ENCODE results near the gene SMIM7.

SMIM7 gene

GRCh38 chr19:16668176-16668575 lies 8.2 kb upstream of the SMIM7 start:
- Histone ChIP-seq H3K27ac (ENCODE audit: low read depth, low read length) (no peak overlapping the region), H3K79me2 (ENCODE audit: control insufficient read depth, insufficient read depth, low read length, poor library complexity) (no peaks in the 10 kb centered on the region), H2BK120ac (ENCODE audit: insufficient read depth, low read length, poor library complexity) (no peak overlapping the region), H2AFZ (ENCODE audit: insufficient read depth, low read length, poor library complexity) (no peak overlapping the region), H4K8ac (ENCODE audit: low read depth, low read length) (no peak overlapping the region), H2BK5ac (ENCODE audit: low read depth, low read length, poor library complexity) (no peak overlapping the region), H2AK5ac (ENCODE audit: low read length) (no peak overlapping the region), H3K9me3 (ENCODE audit: insufficient read depth, low read depth, low read length) (no peaks in the 10 kb centered on the region), H4K91ac (ENCODE audit: low read depth, low read length) (no peak overlapping the region), H3K4me1 (ENCODE audit: control insufficient read depth in 1 of 2, insufficient read depth in 2 of 2, low read length in 2 of 2) (no peaks in the 10 kb centered on the region), H3K27me3 (ENCODE audit: insufficient read depth, low read length) (no peaks in the 10 kb centered on the region), H4K12ac (ENCODE audit: low read depth, low read length) (no peak overlapping the region), H3K14ac (ENCODE audit: low read length) (no peak overlapping the region), H3K9ac (ENCODE audit: low read length) (no peak overlapping the region), H2BK12ac (ENCODE audit: low read length) (no peak overlapping the region), H3K4me3 (ENCODE audit: low read depth, low read length) (no peak overlapping the region), H3K18ac (ENCODE audit: low read length) (no peak overlapping the region), H3K23ac (ENCODE audit: low read length) (no peak overlapping the region), H3K4me2 (ENCODE audit: low read length) (no peak overlapping the region), H3K36me3 (ENCODE audit: control insufficient read depth in 1 of 2, insufficient read depth in 2 of 2, low read length in 2 of 2) (peaks cover 0 to 3% of the 10 kb centered on the region in 2 experiments), H3K4ac (ENCODE audit: low read depth, low read length) (no peak overlapping the region), H3K79me1 (ENCODE audit: low read length) (no peaks in the 10 kb centered on the region)
- DNase-seq, result no peak
- no CpG with 5 or more reads among the region's 5 CpGs for WGBS (ENCODE audit: extremely low coverage, insufficient coverage, insufficient read length)

- WGBS (ENCODE audit: extremely low coverage, insufficient coverage, insufficient read length), result no CpG with 5 or more reads among the region's 31 CpGs
These were observed 1.6 kb upstream of the SMIM7 start for GRCh38 chr19:16661480-16662034.

GRCh38 chr19:16660763-16661479 lies 977 bp upstream of the SMIM7 start, which contains the start of gene TMEM38A:
Gene TMEM38A (plus strand): TSS chr19:16661139. CDS start chr19:16661218, 79 bp downstream.
- peak within 1 kb of the TSS; percentile 53 for H3K4ac ChIP-seq (ENCODE audit: low read depth, low read length)
- peak in 1 of 2 donors; percentile 36 for DNase-seq
- H3K27ac ChIP-seq (ENCODE audit: low read depth, low read length), result peak within 1 kb of the TSS; percentile 84
- peaks cover 3% of the 10 kb centered on the region for H3K9me3 ChIP-seq (ENCODE audit: insufficient read depth, low read depth, low read length)
- peaks cover 19 to 21% of the 10 kb centered on the region in 2 experiments for H3K36me3 ChIP-seq (ENCODE audit: control insufficient read depth in 1 of 2, insufficient read depth in 2 of 2, low read length in 2 of 2)
- H3K4me3 ChIP-seq (ENCODE audit: low read depth, low read length), result peak within 1 kb of the TSS; percentile 89
- H3K14ac ChIP-seq (ENCODE audit: low read length), result peak within 1 kb of the TSS; percentile 91
- no CpG with 5 or more reads among the region's 76 CpGs for WGBS (ENCODE audit: extremely low coverage, insufficient coverage, insufficient read length)
- H4K8ac ChIP-seq (ENCODE audit: low read depth, low read length), result peak within 1 kb of the TSS; percentile 99
- H2BK120ac ChIP-seq (ENCODE audit: insufficient read depth, low read length, poor library complexity), result peak within 1 kb of the TSS; percentile 53
- peak within 1 kb of the TSS; percentile 90 for H3K4me2 ChIP-seq (ENCODE audit: low read length)
- peak within 1 kb of the TSS; percentile 65 for H2BK5ac ChIP-seq (ENCODE audit: low read depth, low read length, poor library complexity)
- H3K18ac ChIP-seq (ENCODE audit: low read length), result peak within 1 kb of the TSS; percentile 84
- peak within 1 kb of the TSS; percentile 62 for H2BK12ac ChIP-seq (ENCODE audit: low read length)
- H3K4me1 ChIP-seq (ENCODE audit: control insufficient read depth in 1 of 2, insufficient read depth in 2 of 2, low read length in 2 of 2), result peaks cover 15 to 19% of the 10 kb centered on the region in 2 experiments
- H3K9ac ChIP-seq (ENCODE audit: low read length), result peak within 1 kb of the TSS; percentile 35
- no peak within 1 kb of the TSS for H3K23ac ChIP-seq (ENCODE audit: low read length)
- peak within 1 kb of the TSS; percentile 96 for H2AFZ ChIP-seq (ENCODE audit: insufficient read depth, low read length, poor library complexity)
- peak within 1 kb of the TSS; percentile 97 for H4K12ac ChIP-seq (ENCODE audit: low read depth, low read length)
- peak within 1 kb of the TSS; percentile 81 for H2AK5ac ChIP-seq (ENCODE audit: low read length)
- peaks cover 5% of the 10 kb centered on the region for H3K27me3 ChIP-seq (ENCODE audit: insufficient read depth, low read length)
- peak within 1 kb of the TSS; percentile 94 for H4K91ac ChIP-seq (ENCODE audit: low read depth, low read length)
- H3K79me2 ChIP-seq (ENCODE audit: control insufficient read depth, insufficient read depth, low read length, poor library complexity), result peaks cover 12% of the 10 kb centered on the region
- peaks cover 13% of the 10 kb centered on the region for H3K79me1 ChIP-seq (ENCODE audit: low read length)

More at GRCh38 chr19:16661480-16662034, 1.6 kb upstream of the SMIM7 start:
- H3K79me2 ChIP-seq (ENCODE audit: control insufficient read depth, insufficient read depth, low read length, poor library complexity), result peaks cover 12% of the 10 kb centered on the region
- no peak overlapping the region for H2AK5ac ChIP-seq (ENCODE audit: low read length)
- no peak overlapping the region for H2BK5ac ChIP-seq (ENCODE audit: low read depth, low read length, poor library complexity)
- H3K4me3 ChIP-seq (ENCODE audit: low read depth, low read length), result peak overlapping the region; percentile 66
- H3K27ac ChIP-seq (ENCODE audit: low read depth, low read length), result no peak overlapping the region
- no peak overlapping the region for H3K9ac ChIP-seq (ENCODE audit: low read length)
- peaks cover 13% of the 10 kb centered on the region for H3K79me1 ChIP-seq (ENCODE audit: low read length)
- no peak overlapping the region for H4K12ac ChIP-seq (ENCODE audit: low read depth, low read length)
- peaks cover 14 to 16% of the 10 kb centered on the region in 2 experiments for H3K36me3 ChIP-seq (ENCODE audit: control insufficient read depth in 1 of 2, insufficient read depth in 2 of 2, low read length in 2 of 2)
- no peak overlapping the region for H3K23ac ChIP-seq (ENCODE audit: low read length)
- H3K4me2 ChIP-seq (ENCODE audit: low read length), result peak overlapping the region; percentile 90
- peaks cover 15 to 19% of the 10 kb centered on the region in 2 experiments for H3K4me1 ChIP-seq (ENCODE audit: control insufficient read depth in 1 of 2, insufficient read depth in 2 of 2, low read length in 2 of 2)
- H3K4ac ChIP-seq (ENCODE audit: low read depth, low read length), result no peak overlapping the region
- H2BK12ac ChIP-seq (ENCODE audit: low read length), result no peak overlapping the region
- peak in 1 of 2 donors; percentile 15 for DNase-seq
- H3K18ac ChIP-seq (ENCODE audit: low read length), result no peak overlapping the region
- peaks cover 5% of the 10 kb centered on the region for H3K27me3 ChIP-seq (ENCODE audit: insufficient read depth, low read length)
- H4K8ac ChIP-seq (ENCODE audit: low read depth, low read length), result peak overlapping the region; percentile 33
- peak overlapping the region; percentile 26 for H4K91ac ChIP-seq (ENCODE audit: low read depth, low read length)
- no peak overlapping the region for H3K14ac ChIP-seq (ENCODE audit: low read length)
- peak overlapping the region; percentile 23 for H2AFZ ChIP-seq (ENCODE audit: insufficient read depth, low read length, poor library complexity)
- H2BK120ac ChIP-seq (ENCODE audit: insufficient read depth, low read length, poor library complexity), result no peak overlapping the region
- H3K9me3 ChIP-seq (ENCODE audit: insufficient read depth, low read depth, low read length), result peaks cover 3% of the 10 kb centered on the region

GRCh38 chr19:16659464-16659831 lies 496 bp downstream of the SMIM7 start:
- H3K4me2 ChIP-seq (ENCODE audit: low read length), result peak overlapping the region; percentile 98
- H3K23ac ChIP-seq (ENCODE audit: low read length), result no peak overlapping the region
- H3K79me2 ChIP-seq (ENCODE audit: control insufficient read depth, insufficient read depth, low read length, poor library complexity), result peaks cover 12% of the 10 kb centered on the region
- peak overlapping the region; percentile 59 for H4K91ac ChIP-seq (ENCODE audit: low read depth, low read length)
- peak overlapping the region; percentile 70 for H4K8ac ChIP-seq (ENCODE audit: low read depth, low read length)
- H3K36me3 ChIP-seq (ENCODE audit: control insufficient read depth in 1 of 2, insufficient read depth in 2 of 2, low read length in 2 of 2), result peaks cover 25 to 31% of the 10 kb centered on the region in 2 experiments
- H3K9me3 ChIP-seq (ENCODE audit: insufficient read depth, low read depth, low read length), result peaks cover 3% of the 10 kb centered on the region
- DNase-seq, result no peak
- H2AK5ac ChIP-seq (ENCODE audit: low read length), result peak overlapping the region; percentile 35
- peak overlapping the region; percentile 83 for H2BK5ac ChIP-seq (ENCODE audit: low read depth, low read length, poor library complexity)
- H4K12ac ChIP-seq (ENCODE audit: low read depth, low read length), result peak overlapping the region; percentile 58
- peak overlapping the region; percentile 95 for H3K18ac ChIP-seq (ENCODE audit: low read length)
- peak overlapping the region; percentile 89 for H3K9ac ChIP-seq (ENCODE audit: low read length)
- H3K4me1 ChIP-seq (ENCODE audit: control insufficient read depth in 1 of 2, insufficient read depth in 2 of 2, low read length in 2 of 2), result peaks cover 15 to 19% of the 10 kb centered on the region in 2 experiments
- peak overlapping the region; percentile 32 for H2BK12ac ChIP-seq (ENCODE audit: low read length)
- H2BK120ac ChIP-seq (ENCODE audit: insufficient read depth, low read length, poor library complexity), result peak overlapping the region; percentile 61
- H3K27ac ChIP-seq (ENCODE audit: low read depth, low read length), result no peak overlapping the region
- peak overlapping the region; percentile 89 for H3K4me3 ChIP-seq (ENCODE audit: low read depth, low read length)
- whole genome bisulfite sequencing (ENCODE audit: extremely low coverage, insufficient coverage, insufficient read length), result no CpG with 5 or more reads among the region's 14 CpGs
- peaks cover 5% of the 10 kb centered on the region for H3K27me3 ChIP-seq (ENCODE audit: insufficient read depth, low read length)
- H3K4ac ChIP-seq (ENCODE audit: low read depth, low read length), result peak overlapping the region; percentile 99
- H2AFZ ChIP-seq (ENCODE audit: insufficient read depth, low read length, poor library complexity), result peak overlapping the region; percentile 43
- peak overlapping the region; percentile 77 for H3K14ac ChIP-seq (ENCODE audit: low read length)
- peaks cover 13% of the 10 kb centered on the region for H3K79me1 ChIP-seq (ENCODE audit: low read length)

All from trophoblast cell (in vitro differentiated cells and primary cell).